ENCODE data around the gene NIT1. TPM values are rescaled to one million over a fixed set of nuclear protein-coding genes. Genes with fewer than 3 reads are reported as not detected.
"Not testable (repeated sequence)": the region's sequence is repeated elsewhere in the genome, so short reads cannot be mapped to it uniquely, and the experiment has no call there.

The NIT1 gene
- total RNA-seq, 1 donor from 2014 or later = 47.5 TPM

GRCh38 chr1:161106431-161106830 is 11.5 kb upstream of the NIT1 start:
- Mint-ChIP-seq H3K27ac (no peak overlapping the region), H3K4me3 (no peak overlapping the region), H3K4me1 (ENCODE audit: unreplicated experiment) (no peaks in the 10 kb centered on the region), H3K36me3 (peaks cover 13% of the 10 kb centered on the region), H3K27me3 (no peaks in the 10 kb centered on the region), H3K9me3 (no peaks in the 10 kb centered on the region)
- no peak for DNase-seq (ENCODE audit: extremely low spot score, unreplicated experiment)
- TF ChIP-seq CTCF (conservative IDR thresholded peaks at IDR 0.05) = no peak

GRCh38 chr1:161111117-161111516 is 6.8 kb upstream of the NIT1 start:
- Mint-ChIP-seq H3K27ac (no peak overlapping the region), H3K4me1 (ENCODE audit: unreplicated experiment) (peaks cover 16% of the 10 kb centered on the region), H3K9me3 (no peaks in the 10 kb centered on the region), H3K27me3 (no peaks in the 10 kb centered on the region), H3K36me3 (peaks cover 12% of the 10 kb centered on the region), H3K4me3 (no peak overlapping the region)
- TF ChIP-seq CTCF (conservative IDR thresholded peaks at IDR 0.05) = no peak
- no peak for DNase-seq (ENCODE audit: extremely low spot score, unreplicated experiment)

GRCh38 chr1:161111527-161111926 is 6.4 kb upstream of the NIT1 start:
- no peaks in the 10 kb centered on the region for H3K27me3 Mint-ChIP-seq
- peaks cover 8% of the 10 kb centered on the region for H3K36me3 Mint-ChIP-seq
- no peak overlapping the region for H3K27ac Mint-ChIP-seq
- H3K9me3 Mint-ChIP-seq = no peaks in the 10 kb centered on the region
- no peak for DNase-seq (ENCODE audit: extremely low spot score, unreplicated experiment)
- H3K4me1 Mint-ChIP-seq (ENCODE audit: unreplicated experiment) = peaks cover 19% of the 10 kb centered on the region
- no peak for TF ChIP-seq CTCF (conservative IDR thresholded peaks at IDR 0.05)
- no peak overlapping the region for H3K4me3 Mint-ChIP-seq

- Mint-ChIP-seq H3K27ac (no peak overlapping the region), H3K4me3 (no peak overlapping the region), H3K36me3 (peaks cover 7% of the 10 kb centered on the region), H3K9me3 (no peaks in the 10 kb centered on the region), H3K4me1 (ENCODE audit: unreplicated experiment) (peaks cover 26% of the 10 kb centered on the region), H3K27me3 (no peaks in the 10 kb centered on the region)
- DNase-seq (ENCODE audit: extremely low spot score, unreplicated experiment) = no peak
- no peak for TF ChIP-seq CTCF (conservative IDR thresholded peaks at IDR 0.05)
These were observed 4.0 kb upstream of the NIT1 start for GRCh38 chr1:161113915-161114314.

GRCh38 chr1:161114556-161114955 is 3.3 kb upstream of the NIT1 start:
- Mint-ChIP-seq H3K9me3 (no peaks in the 10 kb centered on the region), H3K4me1 (ENCODE audit: unreplicated experiment) (peaks cover 32% of the 10 kb centered on the region), H3K4me3 (no peak overlapping the region), H3K27ac (no peak overlapping the region), H3K36me3 (peaks cover 9% of the 10 kb centered on the region), H3K27me3 (no peaks in the 10 kb centered on the region)
- TF ChIP-seq CTCF (conservative IDR thresholded peaks at IDR 0.05) = no peak
- DNase-seq (ENCODE audit: extremely low spot score, unreplicated experiment) = no peak

GRCh38 chr1:161115132-161115711 is 2.7 kb upstream of the NIT1 start:
- Mint-ChIP-seq H3K4me3 (peak overlapping the region; percentile 65), H3K27me3 (no peaks in the 10 kb centered on the region), H3K27ac (peak overlapping the region; percentile 17), H3K4me1 (ENCODE audit: unreplicated experiment) (peaks cover 39% of the 10 kb centered on the region), H3K36me3 (peaks cover 12% of the 10 kb centered on the region), H3K9me3 (no peaks in the 10 kb centered on the region)
- no peak for DNase-seq (ENCODE audit: extremely low spot score, unreplicated experiment)
- TF ChIP-seq CTCF (conservative IDR thresholded peaks at IDR 0.05) = no peak

GRCh38 chr1:161115961-161116360 is 1.9 kb upstream of the NIT1 start:
- not testable (repeated sequence) for H3K9me3 Mint-ChIP-seq; H3K27me3 Mint-ChIP-seq; DNase-seq (ENCODE audit: extremely low spot score, unreplicated experiment)
- peak overlapping the region; percentile 17 for H3K27ac Mint-ChIP-seq
- H3K4me1 Mint-ChIP-seq (ENCODE audit: unreplicated experiment) = peaks cover 41% of the 10 kb centered on the region
- H3K36me3 Mint-ChIP-seq = peaks cover 13% of the 10 kb centered on the region
- H3K4me3 Mint-ChIP-seq = peak overlapping the region; percentile 68

All from type B pancreatic cell (in vitro differentiated cells).